ENCODE data around the gene ADAR.

The ADAR gene

DNA sequence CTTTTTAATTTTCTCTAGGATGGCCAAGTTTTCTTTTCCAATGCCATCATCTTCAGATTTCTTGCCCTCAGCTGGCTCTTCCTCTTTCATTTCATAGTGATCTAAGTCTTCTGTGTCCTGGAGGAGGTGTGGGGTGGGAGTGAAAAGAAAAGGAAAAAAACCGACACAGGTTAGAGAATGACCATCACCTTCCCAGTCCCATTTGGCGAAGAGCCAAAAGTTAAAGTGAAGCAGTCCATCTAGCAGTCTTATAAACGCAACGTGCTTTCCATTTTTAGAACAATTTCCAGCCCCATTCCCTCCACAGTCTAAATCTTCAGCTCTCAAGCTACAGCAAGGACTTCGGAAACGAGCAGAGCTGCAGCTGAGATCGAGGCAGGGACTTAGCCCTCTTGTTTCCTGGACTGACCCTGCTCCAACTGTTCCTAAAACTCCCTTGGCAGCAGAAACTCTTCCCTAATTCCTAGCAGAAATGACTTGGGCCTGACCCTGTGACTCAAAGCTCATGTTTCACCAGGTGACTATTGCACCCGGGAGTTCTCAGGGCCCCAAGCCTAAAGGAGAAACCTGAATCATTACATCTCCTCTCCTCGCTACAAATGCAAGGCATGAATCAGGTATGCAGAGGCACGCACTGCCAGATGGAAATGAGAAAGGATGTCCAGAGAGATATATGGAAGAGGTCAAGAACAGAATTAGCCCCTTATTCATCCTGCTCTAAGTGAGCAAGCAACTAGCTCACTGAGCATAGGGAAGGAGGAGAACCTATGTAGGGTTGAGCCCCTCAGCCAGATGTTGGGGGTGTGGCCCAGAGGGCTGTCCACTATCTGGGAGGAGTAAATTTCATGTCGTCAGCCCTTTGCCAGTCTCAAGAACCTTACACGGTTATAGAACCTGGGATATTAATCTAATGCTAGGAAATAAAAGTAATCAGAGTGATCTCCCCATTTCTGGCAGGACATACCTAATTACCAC is 54.6 kb downstream of the ADAR start:
- no peak for DNase-seq

DNA sequence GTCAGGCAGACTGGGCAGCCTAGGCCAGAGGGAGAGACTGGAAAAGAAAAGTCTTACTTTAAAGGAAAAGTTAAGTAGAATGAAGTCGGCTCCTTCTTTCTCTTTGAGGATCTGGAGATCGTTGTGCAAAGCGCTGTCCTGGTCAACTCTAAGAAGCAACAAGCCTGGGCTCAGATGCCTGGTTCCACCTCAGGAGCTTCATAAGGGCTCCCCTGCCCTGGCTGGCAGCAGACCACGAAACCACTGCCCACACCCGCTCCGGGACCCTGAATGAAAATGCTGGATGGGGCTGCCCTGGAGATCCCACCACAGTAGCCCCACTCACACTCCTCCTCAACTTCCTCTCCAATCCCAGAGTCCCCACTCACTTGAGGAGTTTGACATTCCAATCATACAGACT is 56.0 kb downstream of the ADAR start:
- DNase-seq: no peak

DNA sequence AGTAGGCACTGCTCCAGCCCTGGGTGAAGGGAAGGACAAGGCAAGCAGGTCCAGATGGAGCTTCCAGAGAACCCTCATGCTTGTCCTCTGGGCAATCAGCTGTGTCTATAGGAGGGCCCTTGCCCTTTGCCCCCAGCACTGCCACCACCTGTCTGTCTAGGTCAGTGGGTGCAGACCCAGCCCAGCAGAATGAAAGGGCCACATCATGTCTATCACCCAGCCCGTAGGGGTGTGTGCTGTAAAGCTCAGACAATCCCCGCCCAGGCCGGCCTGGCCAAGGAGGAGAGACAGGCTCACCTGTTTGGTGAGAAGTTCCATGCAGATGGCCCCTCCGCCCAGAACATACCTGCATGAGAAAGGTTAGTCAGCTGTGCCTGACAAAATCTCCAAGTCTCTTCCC is 56.5 kb downstream of the ADAR start:
- DNase-seq: no peak

DNA sequence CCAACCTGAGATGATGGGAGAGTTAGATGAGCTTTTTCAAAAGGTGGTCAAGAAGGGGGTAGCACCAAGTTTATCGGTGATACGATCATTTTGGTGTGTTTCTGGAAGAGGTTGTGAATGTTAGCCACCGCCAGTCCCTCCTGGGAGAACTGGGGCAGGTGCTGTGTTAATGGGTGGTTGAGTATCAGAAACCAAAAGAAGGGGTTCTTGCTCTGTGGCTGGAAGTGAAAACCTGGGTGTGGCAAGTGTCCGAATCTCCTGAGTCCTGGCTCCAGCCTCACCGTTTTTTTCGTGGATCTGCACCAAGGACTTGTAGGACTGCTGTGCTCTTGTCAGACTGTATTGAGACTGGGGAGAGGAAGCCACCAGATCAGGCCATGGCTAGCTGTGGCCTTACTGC is 57.3 kb downstream of the ADAR start:
- no peak for DNase-seq

DNA sequence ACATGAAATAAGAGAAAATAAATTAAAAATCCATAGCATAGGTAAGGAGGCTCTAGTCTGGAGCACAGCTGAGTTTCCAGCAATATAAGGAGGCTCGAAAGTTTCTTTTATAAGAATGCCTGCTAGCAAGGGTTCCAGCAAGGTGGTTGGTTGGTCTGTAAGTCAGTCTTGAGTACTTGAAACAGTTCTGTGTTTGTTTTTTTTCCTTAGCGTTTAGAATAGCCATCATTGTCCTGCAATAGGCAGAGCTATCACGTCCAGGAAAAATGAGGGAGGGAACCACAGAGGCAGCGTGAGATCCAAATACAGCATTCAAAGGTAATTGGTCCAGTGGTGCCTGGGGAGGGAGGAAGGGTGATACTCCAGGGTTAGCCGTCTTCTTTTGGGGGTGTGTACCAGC is 57.9 kb downstream of the ADAR start:
- DNase-seq: no peak

DNA sequence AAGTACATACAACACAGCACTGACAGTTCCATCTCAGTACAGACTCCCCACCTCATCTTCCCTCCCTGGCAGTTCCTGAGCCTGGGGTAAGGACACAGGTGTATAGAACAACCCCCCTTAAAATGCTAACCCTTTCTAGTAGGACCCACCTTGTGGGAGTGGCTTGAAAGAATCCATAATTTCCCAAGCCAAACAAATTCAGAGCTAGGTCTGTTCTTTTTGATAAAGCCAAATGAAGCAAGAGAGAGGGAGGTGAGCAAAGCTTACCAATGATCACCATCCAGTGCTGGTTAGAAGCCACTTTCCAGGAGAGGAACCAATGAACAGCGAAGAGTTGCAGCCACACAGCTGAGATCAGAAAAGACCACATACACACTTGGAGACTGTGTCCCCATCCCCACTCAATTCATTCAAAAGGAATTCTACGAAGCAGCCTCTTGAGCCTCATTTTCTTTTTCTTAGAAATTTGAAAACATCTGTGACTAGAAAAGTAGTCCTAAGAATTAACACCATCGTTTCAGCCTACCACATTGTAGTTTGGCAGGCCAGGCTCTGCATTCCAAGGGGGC is 58.7 kb downstream of the ADAR start:
- DNase-seq: no peak

DNA sequence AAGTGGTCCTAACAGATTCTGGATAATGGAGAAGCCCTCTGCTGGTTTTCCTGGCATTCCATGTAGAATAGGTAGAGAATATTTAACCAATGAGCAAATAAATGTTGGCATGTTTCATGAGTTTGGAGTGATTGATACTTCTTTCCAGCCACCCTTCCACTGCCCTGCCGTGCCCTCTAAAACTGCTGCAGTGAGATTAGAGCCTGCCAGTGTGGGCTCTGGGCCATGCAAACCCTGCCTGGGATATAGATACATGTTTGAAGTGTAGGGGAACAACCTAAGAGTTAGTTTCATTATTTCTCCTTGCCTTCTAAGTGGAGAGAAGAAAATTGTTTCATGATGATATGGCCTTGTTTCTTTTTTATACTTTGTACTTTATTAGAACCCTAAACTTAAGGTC is 60.0 kb downstream of the ADAR start:
- no peak for DNase-seq

DNA sequence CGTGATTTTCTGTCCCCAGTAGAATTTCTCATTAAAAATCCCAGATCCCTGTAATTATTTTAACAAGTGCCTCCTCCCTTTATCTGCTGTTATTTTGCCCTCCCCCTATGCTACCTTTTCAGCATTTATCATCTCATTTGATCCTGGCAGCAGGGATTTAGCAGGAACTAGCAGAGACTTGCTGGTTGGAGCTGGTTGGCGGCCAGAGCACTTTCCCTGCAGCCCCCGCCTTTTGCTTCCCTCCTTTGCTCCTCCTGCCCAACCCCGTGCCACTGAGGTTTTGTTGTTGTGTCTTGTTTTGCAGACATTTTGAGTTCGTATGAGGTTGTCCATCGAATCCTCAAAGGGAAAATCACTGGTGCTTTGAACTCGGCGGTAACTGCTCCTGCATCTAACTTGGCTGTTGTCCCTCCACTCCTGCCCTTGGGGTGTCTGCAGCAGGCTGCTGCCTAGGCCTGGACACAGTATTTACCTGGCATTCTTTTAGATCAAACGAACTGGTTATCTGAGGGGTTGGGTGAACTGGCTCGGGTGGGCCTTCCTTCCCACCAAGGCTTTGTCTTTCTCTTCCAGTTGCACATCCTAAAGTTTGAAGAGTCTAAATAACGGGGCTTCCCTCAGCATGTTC is 60.8 kb downstream of the ADAR start:
- DNase-seq: no peak

DNA sequence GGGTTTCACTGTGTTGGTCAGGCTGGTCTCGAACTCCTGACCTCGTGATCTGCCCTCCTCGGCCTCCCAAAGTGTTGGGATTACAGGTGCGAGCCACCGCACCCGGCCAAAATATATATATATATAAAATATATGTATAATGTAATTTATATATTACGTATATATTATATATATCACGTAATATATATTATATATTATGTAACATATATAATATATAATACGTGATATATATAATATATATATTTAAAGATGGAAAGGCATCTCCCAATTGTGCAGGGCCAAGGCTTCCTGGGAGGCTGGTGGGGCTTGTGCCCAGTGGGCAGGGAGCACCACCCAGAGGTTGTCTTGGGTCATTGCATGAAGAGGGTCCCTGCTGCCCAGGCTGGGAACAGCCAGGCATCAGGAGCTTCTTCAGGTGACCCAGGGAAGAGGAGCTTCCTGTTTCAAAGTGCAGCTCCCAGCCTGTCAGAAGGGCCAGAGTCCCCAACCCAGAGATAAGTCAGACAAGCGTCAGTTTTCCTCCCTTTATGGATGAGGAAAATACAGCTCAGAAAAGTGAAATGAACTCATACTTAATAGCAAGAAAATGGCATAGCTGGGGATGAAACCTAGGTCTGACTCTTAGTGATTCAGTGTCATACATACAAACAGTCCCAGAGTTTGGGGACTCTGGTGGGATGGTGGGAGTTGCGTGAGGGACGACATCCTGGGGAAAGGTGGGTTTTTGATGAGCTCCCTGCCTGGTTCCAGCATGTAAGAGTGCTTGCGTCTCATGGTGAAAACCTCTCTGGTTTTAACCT is 61.5 kb downstream of the ADAR start:
- DNase-seq: peak; percentile 44

DNA sequence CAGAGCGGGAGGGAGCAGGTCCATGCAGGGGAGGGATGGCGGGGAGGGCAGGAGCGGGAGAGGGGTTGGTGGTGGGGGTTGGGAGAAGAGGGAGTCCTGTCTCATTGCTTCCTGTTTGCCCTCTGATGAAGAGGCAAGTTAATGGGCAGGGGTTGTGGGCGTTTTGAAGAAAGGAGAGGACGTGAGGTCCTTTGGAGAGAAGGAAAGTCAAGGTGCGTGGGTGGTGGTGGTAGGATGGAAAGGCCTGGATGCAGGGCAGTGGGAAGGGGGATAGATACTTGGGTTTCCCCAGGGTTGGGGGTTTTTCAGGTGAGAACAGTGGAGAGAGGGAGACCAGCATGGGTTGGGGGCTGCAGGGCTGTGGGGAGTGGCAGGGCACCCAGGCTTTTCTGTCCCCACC is 66.8 kb downstream of the ADAR start:
- no peak for DNase-seq

DNA sequence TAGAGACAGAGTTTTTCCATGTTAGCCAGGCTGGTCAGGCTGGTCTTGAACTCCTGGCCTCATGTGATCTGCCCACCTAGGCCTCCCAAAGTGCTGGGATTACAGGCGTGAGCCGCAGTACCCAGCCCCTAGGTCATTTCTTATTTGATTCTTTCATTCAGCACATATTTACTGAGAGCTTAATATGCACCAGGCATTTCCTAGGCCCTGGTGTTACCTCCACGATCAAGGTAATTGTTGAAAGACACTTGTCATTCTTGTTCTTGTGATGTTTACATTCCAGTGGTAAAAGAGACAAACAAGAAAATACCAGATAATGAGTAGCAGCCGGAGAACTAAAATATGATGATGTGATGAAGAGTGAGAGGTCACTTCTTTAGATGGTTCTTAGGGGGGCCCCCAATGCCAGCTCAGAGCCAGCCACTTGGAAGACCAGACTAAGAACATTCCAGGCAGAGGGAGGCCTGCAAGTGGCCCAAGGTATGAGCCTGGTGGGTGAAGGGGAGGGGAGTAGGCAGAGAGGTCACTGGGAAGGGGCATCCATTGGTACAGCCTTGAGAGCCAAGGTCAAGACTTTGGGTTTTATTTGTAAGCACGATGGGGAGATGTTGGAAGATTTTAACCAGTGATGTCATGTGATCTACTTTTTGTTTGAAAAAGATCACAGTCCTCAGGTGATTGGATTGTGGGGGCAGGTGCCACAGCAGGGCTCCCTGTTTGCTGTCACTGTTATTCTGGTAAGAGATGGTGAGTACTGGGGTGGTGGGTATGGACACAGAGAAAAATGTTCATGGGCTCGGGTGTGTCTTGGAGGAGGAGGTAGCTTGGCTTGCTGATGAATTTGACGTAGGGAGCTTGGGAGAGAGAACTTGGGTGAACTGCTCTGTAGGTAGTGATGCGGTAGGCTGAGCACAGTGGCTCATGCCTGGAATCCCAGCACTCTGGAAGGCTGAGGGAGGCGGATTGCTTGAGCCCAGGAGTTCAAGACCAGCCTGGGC is 68.2 kb downstream of the ADAR start:
- no peak for DNase-seq

DNA sequence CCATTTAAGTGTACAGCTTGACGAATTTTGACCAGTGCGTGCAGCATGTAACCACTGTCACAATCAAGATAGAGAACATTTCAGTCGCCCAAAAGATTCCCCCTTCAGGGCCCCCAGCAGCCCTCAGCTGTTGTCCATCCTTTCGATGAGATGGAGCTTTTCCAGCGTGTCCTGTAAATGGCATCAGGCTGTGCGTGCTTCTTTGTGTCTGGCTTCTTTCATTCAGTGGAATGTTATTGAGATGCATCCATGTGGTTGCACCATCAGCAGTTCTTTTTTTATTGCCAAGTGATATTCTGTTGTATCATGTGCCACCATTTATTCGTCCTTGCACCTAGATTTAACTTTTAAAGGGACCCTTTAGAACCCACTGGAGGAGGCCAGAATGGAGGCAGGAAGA is 71.4 kb downstream of the ADAR start:
- no peak for DNase-seq

DNA sequence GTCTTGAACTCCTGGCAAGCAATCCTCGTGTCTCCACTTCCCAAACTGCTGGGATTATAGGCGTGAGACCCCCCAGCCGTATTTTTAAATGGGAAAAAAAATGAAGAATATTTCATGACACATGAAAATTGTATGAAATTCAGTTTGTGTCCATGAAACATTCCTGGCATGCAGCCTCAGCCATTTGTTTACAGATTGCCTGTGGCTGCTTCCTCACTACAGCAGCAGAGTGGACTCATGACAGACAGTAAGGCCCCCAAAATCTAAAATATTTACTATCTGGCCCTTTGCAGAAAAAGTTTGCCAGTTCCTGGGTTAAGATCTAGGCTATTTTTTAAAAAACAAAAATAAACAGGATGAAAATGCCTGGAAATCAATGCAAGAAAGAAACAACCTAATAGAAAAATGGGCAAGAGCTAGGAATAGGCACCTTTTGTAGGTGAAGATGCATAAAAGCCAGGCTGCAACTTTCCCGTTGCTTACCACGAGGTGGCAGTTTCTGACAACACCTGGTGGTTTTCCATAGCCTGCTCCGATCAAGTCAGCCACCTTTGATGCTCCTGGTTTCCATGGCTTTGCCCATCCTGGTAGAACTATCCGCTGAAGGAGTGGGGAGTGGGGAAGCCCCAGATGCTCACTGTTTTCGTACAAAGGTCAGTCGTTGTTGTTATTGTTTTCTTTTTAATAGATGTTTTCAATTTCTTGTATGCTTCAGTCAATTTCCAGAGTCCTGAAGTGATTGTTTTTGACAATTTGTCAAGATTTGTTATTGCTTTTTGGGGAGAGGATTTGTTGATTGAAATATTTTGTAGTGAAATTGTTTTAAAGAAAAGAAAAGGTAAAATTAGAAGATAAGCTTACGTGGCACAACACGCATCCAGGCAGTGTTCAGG is 73.8 kb downstream of the ADAR start:
- no peak for DNase-seq
